Esophagus muscularis mucosa (tissue), 4 donors: ENCODE data around the gene COX4I1.

Experiments
- CTCF ChIP-seq, 3 experiments: fragments of 200-600 bp in 2 of 3; fragments of 450-650 bp in 1 of 3; sonication (generic) in 2 of 3; IDR thresholded peaks; one replicate each; pipeline ENCODE4 v1.5.1; 2017 to 2019; ENCODE audit warnings: antibody characterized with exemption in 3 of 3, mild to moderate bottlenecking in 2 of 3, moderate library complexity in 1 of 3
- EP300 ChIP-seq: sonication (generic); formaldehyde crosslinking; IDR thresholded peaks from one replicate; pipeline ENCODE4 v1.6.1; 2017; ENCODE audit warnings: antibody characterized with exemption
- POLR2A ChIP-seq: fragments of 450-650 bp; IDR thresholded peaks from one replicate; pipeline ENCODE4 v1.6.1; 2017; ENCODE audit warnings: antibody characterized with exemption, moderate library complexity, mild to moderate bottlenecking, low read depth
- POLR2AphosphoS5 ChIP-seq, 2 donors: sonication (generic); formaldehyde crosslinking; IDR thresholded peaks; one replicate each; pipeline ENCODE4 v1.6.1; 2017; ENCODE audit warnings: antibody characterized with exemption in 2 of 2

GRCh38 chr16:85809645-85810044 lies 10.2 kb downstream of the COX4I1 start:
- TF ChIP-seq CTCF (IDR thresholded peaks at IDR 0.05) (no peak), POLR2A (no peak), EP300 (no peak), POLR2AphosphoS5 (IDR thresholded peaks at IDR 0.05) (no peak)
